ENCODE data around the gene ABHD17C.

Gene ABHD17C

GRCh38 chr15:80732818-80733217 lies 37.7 kb downstream of the ABHD17C start:
- no peaks in the 10 kb centered on the region for H3K9me3 ChIP-seq (ENCODE audit: control insufficient read depth in 1 of 2, low read length in 2 of 2)
- H3K27ac ChIP-seq (ENCODE audit: low read length): no peak overlapping the region
- no peaks in the 10 kb centered on the region for H3K36me3 ChIP-seq (ENCODE audit: control insufficient read depth in 1 of 2, insufficient read depth in 2 of 2, low read length in 2 of 2)
- H3K27me3 ChIP-seq (ENCODE audit: low read depth, low read length): no peaks in the 10 kb centered on the region
- peaks cover 0 to 12% of the 10 kb centered on the region in 2 donors for H3K4me1 ChIP-seq (ENCODE audit: control insufficient read depth in 1 of 2, insufficient read depth in 2 of 2, low read length in 2 of 2)
- H3K4me3 ChIP-seq (ENCODE audit: low read depth in 1 of 2, low read length in 2 of 2): no peak overlapping the region

GRCh38 chr15:80733460-80733859 lies 38.4 kb downstream of the ABHD17C start:
- H3K27ac ChIP-seq (ENCODE audit: low read length): no peak overlapping the region

GRCh38 chr15:80735344-80735743 lies 40.2 kb downstream of the ABHD17C start:
- Histone ChIP-seq H3K4me1 (ENCODE audit: control insufficient read depth in 1 of 2, insufficient read depth in 2 of 2, low read length in 2 of 2) (peaks cover 0 to 9% of the 10 kb centered on the region in 2 donors), H3K27ac (ENCODE audit: low read length) (no peak overlapping the region), H3K9me3 (ENCODE audit: control insufficient read depth in 1 of 2, low read length in 2 of 2) (peaks cover 0 to 4% of the 10 kb centered on the region in 2 donors), H3K27me3 (ENCODE audit: low read depth, low read length) (no peaks in the 10 kb centered on the region), H3K36me3 (ENCODE audit: control insufficient read depth in 1 of 2, insufficient read depth in 2 of 2, low read length in 2 of 2) (no peaks in the 10 kb centered on the region), H3K4me3 (ENCODE audit: low read depth in 1 of 2, low read length in 2 of 2) (no peak overlapping the region)

More at GRCh38 chr15:80733460-80733859, 38.4 kb downstream of the ABHD17C start:
- no peaks in the 10 kb centered on the region for H3K9me3 ChIP-seq (ENCODE audit: control insufficient read depth in 1 of 2, low read length in 2 of 2)
- no peaks in the 10 kb centered on the region for H3K36me3 ChIP-seq (ENCODE audit: control insufficient read depth in 1 of 2, insufficient read depth in 2 of 2, low read length in 2 of 2)
- no peaks in the 10 kb centered on the region for H3K27me3 ChIP-seq (ENCODE audit: low read depth, low read length)
- no peak overlapping the region for H3K4me3 ChIP-seq (ENCODE audit: low read depth in 1 of 2, low read length in 2 of 2)
- peaks cover 0 to 12% of the 10 kb centered on the region in 2 donors for H3K4me1 ChIP-seq (ENCODE audit: control insufficient read depth in 1 of 2, insufficient read depth in 2 of 2, low read length in 2 of 2)

GRCh38 chr15:80736560-80736959 lies 41.5 kb downstream of the ABHD17C start:
- Histone ChIP-seq H3K4me3 (ENCODE audit: low read depth in 1 of 2, low read length in 2 of 2) (no peak overlapping the region), H3K36me3 (ENCODE audit: control insufficient read depth in 1 of 2, insufficient read depth in 2 of 2, low read length in 2 of 2) (no peaks in the 10 kb centered on the region), H3K9me3 (ENCODE audit: control insufficient read depth in 1 of 2, low read length in 2 of 2) (peaks cover 0 to 4% of the 10 kb centered on the region in 2 donors), H3K27ac (ENCODE audit: low read length) (no peak overlapping the region), H3K27me3 (ENCODE audit: low read depth, low read length) (no peaks in the 10 kb centered on the region), H3K4me1 (ENCODE audit: control insufficient read depth in 1 of 2, insufficient read depth in 2 of 2, low read length in 2 of 2) (peaks cover 0 to 8% of the 10 kb centered on the region in 2 donors)

GRCh38 chr15:80739919-80740318 lies 44.8 kb downstream of the ABHD17C start:
- H3K36me3 ChIP-seq (ENCODE audit: control insufficient read depth in 1 of 2, insufficient read depth in 2 of 2, low read length in 2 of 2): no peaks in the 10 kb centered on the region
- no peak overlapping the region for H3K4me3 ChIP-seq (ENCODE audit: low read depth in 1 of 2, low read length in 2 of 2)
- peaks cover 0 to 12% of the 10 kb centered on the region in 2 donors for H3K4me1 ChIP-seq (ENCODE audit: control insufficient read depth in 1 of 2, insufficient read depth in 2 of 2, low read length in 2 of 2)
- H3K27me3 ChIP-seq (ENCODE audit: low read depth, low read length): no peaks in the 10 kb centered on the region
- peaks cover 0 to 4% of the 10 kb centered on the region in 2 donors for H3K9me3 ChIP-seq (ENCODE audit: control insufficient read depth in 1 of 2, low read length in 2 of 2)
- H3K27ac ChIP-seq (ENCODE audit: low read length): no peak overlapping the region

- no peak overlapping the region for H3K4me3 ChIP-seq (ENCODE audit: low read depth in 1 of 2, low read length in 2 of 2)
- H3K9me3 ChIP-seq (ENCODE audit: control insufficient read depth in 1 of 2, low read length in 2 of 2): peaks cover 0 to 4% of the 10 kb centered on the region in 2 donors
- no peak overlapping the region for H3K27ac ChIP-seq (ENCODE audit: low read length)
- peaks cover 0 to 5% of the 10 kb centered on the region in 2 donors for H3K4me1 ChIP-seq (ENCODE audit: control insufficient read depth in 1 of 2, insufficient read depth in 2 of 2, low read length in 2 of 2)
- H3K27me3 ChIP-seq (ENCODE audit: low read depth, low read length): no peaks in the 10 kb centered on the region
- no peaks in the 10 kb centered on the region for H3K36me3 ChIP-seq (ENCODE audit: control insufficient read depth in 1 of 2, insufficient read depth in 2 of 2, low read length in 2 of 2)
These were observed 47.0 kb downstream of the ABHD17C start for GRCh38 chr15:80742081-80742480.

GRCh38 chr15:80743189-80743833 lies 48.2 kb downstream of the ABHD17C start:
- Histone ChIP-seq H3K36me3 (ENCODE audit: control insufficient read depth in 1 of 2, insufficient read depth in 2 of 2, low read length in 2 of 2) (no peaks in the 10 kb centered on the region), H3K27ac (ENCODE audit: low read length) (no peak overlapping the region), H3K9me3 (ENCODE audit: control insufficient read depth in 1 of 2, low read length in 2 of 2) (peaks cover 0 to 4% of the 10 kb centered on the region in 2 donors), H3K4me1 (ENCODE audit: control insufficient read depth in 1 of 2, insufficient read depth in 2 of 2, low read length in 2 of 2) (peaks cover 0 to 4% of the 10 kb centered on the region in 2 donors), H3K4me3 (ENCODE audit: low read depth in 1 of 2, low read length in 2 of 2) (no peak overlapping the region), H3K27me3 (ENCODE audit: low read depth, low read length) (no peaks in the 10 kb centered on the region)

GRCh38 chr15:80744415-80744814 lies 49.3 kb downstream of the ABHD17C start:
- Histone ChIP-seq H3K27ac (ENCODE audit: low read length) (no peak overlapping the region), H3K27me3 (ENCODE audit: low read depth, low read length) (no peaks in the 10 kb centered on the region), H3K9me3 (ENCODE audit: control insufficient read depth in 1 of 2, low read length in 2 of 2) (no peaks in the 10 kb centered on the region), H3K36me3 (ENCODE audit: control insufficient read depth in 1 of 2, insufficient read depth in 2 of 2, low read length in 2 of 2) (peaks cover 0 to 2% of the 10 kb centered on the region in 2 donors), H3K4me1 (ENCODE audit: control insufficient read depth in 1 of 2, insufficient read depth in 2 of 2, low read length in 2 of 2) (peaks cover 0 to 4% of the 10 kb centered on the region in 2 donors), H3K4me3 (ENCODE audit: low read depth in 1 of 2, low read length in 2 of 2) (no peak overlapping the region)

- Histone ChIP-seq H3K27ac (ENCODE audit: low read length) (no peak overlapping the region), H3K4me3 (ENCODE audit: low read depth in 1 of 2, low read length in 2 of 2) (no peak overlapping the region), H3K27me3 (ENCODE audit: low read depth, low read length) (no peaks in the 10 kb centered on the region), H3K4me1 (ENCODE audit: control insufficient read depth in 1 of 2, insufficient read depth in 2 of 2, low read length in 2 of 2) (peaks cover 0 to 4% of the 10 kb centered on the region in 2 donors), H3K9me3 (ENCODE audit: control insufficient read depth in 1 of 2, low read length in 2 of 2) (no peaks in the 10 kb centered on the region), H3K36me3 (ENCODE audit: control insufficient read depth in 1 of 2, insufficient read depth in 2 of 2, low read length in 2 of 2) (peaks cover 0 to 5% of the 10 kb centered on the region in 2 donors)
These were observed 49.7 kb downstream of the ABHD17C start for GRCh38 chr15:80744826-80745225.

- Histone ChIP-seq H3K4me1 (ENCODE audit: control insufficient read depth in 1 of 2, insufficient read depth in 2 of 2, low read length in 2 of 2) (peaks cover 0 to 4% of the 10 kb centered on the region in 2 donors), H3K27me3 (ENCODE audit: low read depth, low read length) (no peaks in the 10 kb centered on the region), H3K9me3 (ENCODE audit: control insufficient read depth in 1 of 2, low read length in 2 of 2) (no peaks in the 10 kb centered on the region), H3K27ac (ENCODE audit: low read length) (no peak overlapping the region), H3K4me3 (ENCODE audit: low read depth in 1 of 2, low read length in 2 of 2) (no peak overlapping the region), H3K36me3 (ENCODE audit: control insufficient read depth in 1 of 2, insufficient read depth in 2 of 2, low read length in 2 of 2) (peaks cover 0 to 10% of the 10 kb centered on the region in 2 donors)
These were observed 50.8 kb downstream of the ABHD17C start for GRCh38 chr15:80745888-80746287.

GRCh38 chr15:80747317-80748053 lies 52.4 kb downstream of the ABHD17C start:
- Histone ChIP-seq H3K27ac (ENCODE audit: low read length) (no peak overlapping the region), H3K9me3 (ENCODE audit: control insufficient read depth in 1 of 2, low read length in 2 of 2) (no peaks in the 10 kb centered on the region), H3K36me3 (ENCODE audit: control insufficient read depth in 1 of 2, insufficient read depth in 2 of 2, low read length in 2 of 2) (peaks cover 0 to 10% of the 10 kb centered on the region in 2 donors), H3K4me1 (ENCODE audit: control insufficient read depth in 1 of 2, insufficient read depth in 2 of 2, low read length in 2 of 2) (peaks cover 0 to 4% of the 10 kb centered on the region in 2 donors), H3K27me3 (ENCODE audit: low read depth, low read length) (no peaks in the 10 kb centered on the region), H3K4me3 (ENCODE audit: low read depth in 1 of 2, low read length in 2 of 2) (no peak overlapping the region)

Data from muscle layer of duodenum (tissue), 2 donors.